Panc1 (cell line): ENCODE data around the gene MPL. TPM values are rescaled to one million over a fixed set of nuclear protein-coding genes. Genes with fewer than 3 reads are reported as not detected.

Source experiments
- ATAC-seq: fragments of 200-7000 bp; cut with Tn5 transposase; 2 replicates; pipeline ENCODE4 v1.9.1; 2020; ENCODE audit warnings: mild to moderate bottlenecking, moderate library complexity
- BruUV-seq: library from RNA; stranded (reverse); fragments of 400-500 nt; replicated peaks from 2 replicates; lab custom pipeline; 2021; lab: Mats Ljungman, UMichigan
- CTCF ChIA-PET: fragments of 300-600 bp; sonication (Branson Sonifier 250); formaldehyde crosslinking; loops from one replicate; lab custom pipeline; 2022; ENCODE audit warnings: antibody characterized with exemption; lab: Charles Lee
- POLR2A ChIA-PET: fragments of 300-600 bp; sonication (Branson Sonifier 250); formaldehyde crosslinking; loops from one replicate; lab custom pipeline; 2022; ENCODE audit warnings: antibody characterized with exemption; lab: Charles Lee
- DNase-seq: peaks from one replicate; pipeline ENCODE4 v3.0.0-alpha.2; 2010; ENCODE audit warnings: low read depth, low spot score
- H3K27ac ChIP-seq: 2 replicates; pipeline ENCODE4 v1.5.1; 2011; ENCODE audit warnings: mild to moderate bottlenecking, low read length, inconsistent platforms
- H3K27me3 ChIP-seq: fragments of 200-500 bp; sonication (Bioruptor generic); 2 replicates; pipeline ENCODE4 v1.6.0; 2014; ENCODE audit warnings: low read length, inconsistent platforms; ENCODE audit not compliant: control insufficient read depth, insufficient read depth
- H3K36me3 ChIP-seq: fragments of 200-500 bp; sonication (Bioruptor generic); 2 replicates; pipeline ENCODE4 v1.5.1; 2014; ENCODE audit warnings: inconsistent platforms, mild to moderate bottlenecking, low read length, moderate library complexity; ENCODE audit not compliant: control insufficient read depth, insufficient read depth
- H3K4me1 ChIP-seq: 2 replicates; pipeline ENCODE4 v1.5.1; 2011; ENCODE audit warnings: inconsistent platforms, mild to moderate bottlenecking, low read length, moderate library complexity; ENCODE audit not compliant: control insufficient read depth, insufficient read depth
- H3K4me3 ChIP-seq, 2 experiments: 2 replicates each; pipeline ENCODE4 v1.5.1; 2011 to 2012; ENCODE audit warnings: low read depth in 2 of 2, low read length in 2 of 2, mild to moderate bottlenecking in 2 of 2, inconsistent platforms in 1 of 2, moderate library complexity in 1 of 2
- H3K9me3 ChIP-seq: fragments of 200-500 bp; sonication (Bioruptor generic); 2 replicates; pipeline ENCODE4 v1.5.1; 2014; ENCODE audit warnings: low read depth, mild to moderate bottlenecking, inconsistent platforms, low read length, moderate library complexity; ENCODE audit not compliant: control insufficient read depth, insufficient read depth
- POLR2AphosphoS5 ChIP-seq: IDR thresholded peaks from 2 replicates; pipeline ENCODE4 v1.6.1; 2012; ENCODE audit warnings: mild to moderate bottlenecking, low read depth, low read length, moderate library complexity
- SIN3A ChIP-seq: IDR thresholded peaks from 2 replicates; pipeline ENCODE4 v1.6.1; 2012; ENCODE audit warnings: low read depth, mild to moderate bottlenecking, low read length, moderate library complexity, borderline replicate concordance; ENCODE audit not compliant: insufficient read depth
- TCF7L2 ChIP-seq: IDR thresholded peaks from 2 replicates; pipeline ENCODE4 v1.6.1; 2011; ENCODE audit warnings: mild to moderate bottlenecking, low read depth, low read length, inconsistent platforms
- in situ Hi-C: cut with HindIII; loops from 2 replicates; pipeline ENCODE4 v1.10.0; 2016; ENCODE audit warnings: low sequenced_read_pairs, low pct_unique_long_range_greater_than_20kb
- intact Hi-C: fragments of 100-400 bp; cut with micrococcal nuclease; formaldehyde crosslinking; loops from one replicate; pipeline ENCODE4 v1.10.0; 2022; ENCODE audit not compliant: unreplicated experiment
- total RNA-seq: library from RNA; stranded (reverse); gene quantifications from one replicate; pipeline ENCODE4 v1.2.1, GENCODE V29; 2021; ENCODE audit not compliant: unreplicated experiment
- TF ChIP-seq, protein P1 (sequence below): fragments of 450-650 bp; IDR thresholded peaks from 2 replicates; pipeline ENCODE4 v1.5.1; 2017; ENCODE audit warnings: mild to moderate bottlenecking
- TF ChIP-seq, protein P2 (sequence below), 2 experiments: IDR thresholded peaks; 2 replicates each; pipeline ENCODE4 v1.6.1; 2011 to 2012; ENCODE audit warnings: low read depth in 2 of 2, control low read depth in 1 of 2, low read length in 1 of 2, mild to moderate bottlenecking in 1 of 2, moderate library complexity in 1 of 2; ENCODE audit not compliant: insufficient read depth in 1 of 2

The MPL gene
- total RNA-seq, 1 experiment from 2014 or later: not detected

DNA sequence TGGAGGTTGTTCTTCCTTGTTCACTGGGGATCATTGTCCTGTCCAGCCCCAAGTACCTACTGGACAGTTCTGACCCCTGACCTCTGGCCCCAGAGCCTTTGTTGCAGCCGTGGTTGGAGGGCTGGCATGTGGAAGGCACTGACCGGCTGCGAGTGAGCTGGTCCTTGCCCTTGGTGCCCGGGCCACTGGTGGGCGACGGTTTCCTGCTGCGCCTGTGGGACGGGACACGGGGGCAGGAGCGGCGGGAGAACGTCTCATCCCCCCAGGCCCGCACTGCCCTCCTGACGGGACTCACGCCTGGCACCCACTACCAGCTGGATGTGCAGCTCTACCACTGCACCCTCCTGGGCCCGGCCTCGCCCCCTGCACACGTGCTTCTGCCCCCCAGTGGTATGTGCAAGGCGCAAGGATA lies 25.4 kb upstream of the MPL start:
- in situ Hi-C loops: no loop called here
- POLR2A ChIA-PET: no interaction called here

DNA sequence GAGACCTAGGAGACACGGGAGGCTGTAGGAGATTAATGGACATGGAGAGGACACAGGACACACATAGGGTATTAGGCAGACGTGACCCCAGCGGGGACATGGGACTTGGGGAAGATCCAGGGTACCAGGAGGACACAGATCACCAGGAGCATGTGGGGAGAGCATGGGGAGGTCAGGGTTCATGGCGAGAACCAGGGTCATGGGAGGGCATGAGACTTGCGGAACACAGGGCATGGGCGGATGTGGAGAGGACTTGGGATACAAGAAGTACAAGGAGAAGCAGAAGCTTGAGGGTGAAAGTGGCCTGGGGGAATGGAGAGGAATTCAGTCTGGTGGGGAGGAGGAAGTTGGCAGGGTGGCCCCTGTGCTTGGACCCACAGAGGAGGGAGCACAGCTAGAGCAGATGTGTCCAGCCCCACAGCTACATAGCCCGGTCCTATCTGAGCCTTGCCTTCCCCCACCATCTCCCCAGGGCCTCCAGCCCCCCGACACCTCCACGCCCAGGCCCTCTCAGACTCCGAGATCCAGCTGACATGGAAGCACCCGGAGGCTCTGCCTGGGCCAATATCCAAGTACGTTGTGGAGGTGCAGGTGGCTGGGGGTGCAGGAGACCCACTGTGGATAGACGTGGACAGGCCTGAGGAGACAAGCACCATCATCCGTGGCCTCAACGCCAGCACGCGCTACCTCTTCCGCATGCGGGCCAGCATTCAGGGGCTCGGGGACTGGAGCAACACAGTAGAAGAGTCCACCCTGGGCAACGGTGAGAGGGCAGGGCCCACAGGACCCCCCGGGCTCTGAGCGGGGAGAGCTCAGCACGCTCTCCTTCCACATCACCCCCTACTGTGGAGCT lies 24.7 kb upstream of the MPL start:
- ChIA-PET POLR2A (no interaction called here), CTCF (no interaction called here)
- TF ChIP-seq SIN3A (no peak), TCF7L2 (no peak), POLR2AphosphoS5 (no peak)
- TF ChIP-seq, protein P1, sequence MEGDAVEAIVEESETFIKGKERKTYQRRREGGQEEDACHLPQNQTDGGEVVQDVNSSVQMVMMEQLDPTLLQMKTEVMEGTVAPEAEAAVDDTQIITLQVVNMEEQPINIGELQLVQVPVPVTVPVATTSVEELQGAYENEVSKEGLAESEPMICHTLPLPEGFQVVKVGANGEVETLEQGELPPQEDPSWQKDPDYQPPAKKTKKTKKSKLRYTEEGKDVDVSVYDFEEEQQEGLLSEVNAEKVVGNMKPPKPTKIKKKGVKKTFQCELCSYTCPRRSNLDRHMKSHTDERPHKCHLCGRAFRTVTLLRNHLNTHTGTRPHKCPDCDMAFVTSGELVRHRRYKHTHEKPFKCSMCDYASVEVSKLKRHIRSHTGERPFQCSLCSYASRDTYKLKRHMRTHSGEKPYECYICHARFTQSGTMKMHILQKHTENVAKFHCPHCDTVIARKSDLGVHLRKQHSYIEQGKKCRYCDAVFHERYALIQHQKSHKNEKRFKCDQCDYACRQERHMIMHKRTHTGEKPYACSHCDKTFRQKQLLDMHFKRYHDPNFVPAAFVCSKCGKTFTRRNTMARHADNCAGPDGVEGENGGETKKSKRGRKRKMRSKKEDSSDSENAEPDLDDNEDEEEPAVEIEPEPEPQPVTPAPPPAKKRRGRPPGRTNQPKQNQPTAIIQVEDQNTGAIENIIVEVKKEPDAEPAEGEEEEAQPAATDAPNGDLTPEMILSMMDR: no peak
- TF ChIP-seq, protein P2, sequence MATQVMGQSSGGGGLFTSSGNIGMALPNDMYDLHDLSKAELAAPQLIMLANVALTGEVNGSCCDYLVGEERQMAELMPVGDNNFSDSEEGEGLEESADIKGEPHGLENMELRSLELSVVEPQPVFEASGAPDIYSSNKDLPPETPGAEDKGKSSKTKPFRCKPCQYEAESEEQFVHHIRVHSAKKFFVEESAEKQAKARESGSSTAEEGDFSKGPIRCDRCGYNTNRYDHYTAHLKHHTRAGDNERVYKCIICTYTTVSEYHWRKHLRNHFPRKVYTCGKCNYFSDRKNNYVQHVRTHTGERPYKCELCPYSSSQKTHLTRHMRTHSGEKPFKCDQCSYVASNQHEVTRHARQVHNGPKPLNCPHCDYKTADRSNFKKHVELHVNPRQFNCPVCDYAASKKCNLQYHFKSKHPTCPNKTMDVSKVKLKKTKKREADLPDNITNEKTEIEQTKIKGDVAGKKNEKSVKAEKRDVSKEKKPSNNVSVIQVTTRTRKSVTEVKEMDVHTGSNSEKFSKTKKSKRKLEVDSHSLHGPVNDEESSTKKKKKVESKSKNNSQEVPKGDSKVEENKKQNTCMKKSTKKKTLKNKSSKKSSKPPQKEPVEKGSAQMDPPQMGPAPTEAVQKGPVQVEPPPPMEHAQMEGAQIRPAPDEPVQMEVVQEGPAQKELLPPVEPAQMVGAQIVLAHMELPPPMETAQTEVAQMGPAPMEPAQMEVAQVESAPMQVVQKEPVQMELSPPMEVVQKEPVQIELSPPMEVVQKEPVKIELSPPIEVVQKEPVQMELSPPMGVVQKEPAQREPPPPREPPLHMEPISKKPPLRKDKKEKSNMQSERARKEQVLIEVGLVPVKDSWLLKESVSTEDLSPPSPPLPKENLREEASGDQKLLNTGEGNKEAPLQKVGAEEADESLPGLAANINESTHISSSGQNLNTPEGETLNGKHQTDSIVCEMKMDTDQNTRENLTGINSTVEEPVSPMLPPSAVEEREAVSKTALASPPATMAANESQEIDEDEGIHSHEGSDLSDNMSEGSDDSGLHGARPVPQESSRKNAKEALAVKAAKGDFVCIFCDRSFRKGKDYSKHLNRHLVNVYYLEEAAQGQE (IDR thresholded peaks at IDR 0.05; ENCODE audit: insufficient read depth in 1 of 2, low read depth in 2 of 2, low read length in 1 of 2): no peak
- BruUV-seq: no TSS peak
- Histone ChIP-seq H3K27me3 (no peaks in the 10 kb centered on the region), H3K9me3 (no peaks in the 10 kb centered on the region), H3K36me3 (no peaks in the 10 kb centered on the region), H3K27ac (no peak overlapping the region), H3K4me3 (no peak overlapping the region), H3K4me1 (no peaks in the 10 kb centered on the region)
- intact Hi-C loops (no loop called here), in situ Hi-C loops (no loop called here)
- ATAC-seq (no peak), DNase-seq (no peak)

More for the DNA sequence above, 25.4 kb upstream of the MPL start:
- Histone ChIP-seq H3K36me3 (no peaks in the 10 kb centered on the region), H3K27ac (no peak overlapping the region), H3K9me3 (no peaks in the 10 kb centered on the region), H3K4me3 (no peak overlapping the region), H3K4me1 (no peaks in the 10 kb centered on the region), H3K27me3 (no peaks in the 10 kb centered on the region)
- intact Hi-C loops: no loop called here
- CTCF ChIA-PET: no interaction called here
- no peak for DNase-seq
- no peak for ATAC-seq
- BruUV-seq: no TSS peak
- no peak for TF ChIP-seq TCF7L2

DNA sequence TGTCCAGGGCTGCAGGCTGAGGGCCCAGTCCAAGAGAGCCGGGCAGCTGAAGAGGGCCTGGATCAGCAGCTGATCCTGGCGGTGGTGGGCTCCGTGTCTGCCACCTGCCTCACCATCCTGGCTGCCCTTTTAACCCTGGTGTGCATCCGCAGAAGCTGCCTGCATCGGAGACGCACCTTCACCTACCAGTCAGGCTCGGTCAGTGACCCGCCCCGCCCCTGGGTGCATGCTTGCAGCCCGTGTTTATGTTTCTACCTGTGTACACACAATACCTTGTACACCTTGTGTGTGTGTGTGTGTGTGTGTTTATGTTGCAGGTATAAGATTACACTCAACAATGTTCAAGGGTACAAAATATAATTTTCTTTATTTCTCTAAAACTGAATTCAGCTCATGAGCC lies 23.8 kb upstream of the MPL start:
- H3K4me3 ChIP-seq: no peak overlapping the region
- H3K9me3 ChIP-seq: no peaks in the 10 kb centered on the region
- DNase-seq (no peak), ATAC-seq (no peak)
- no peaks in the 10 kb centered on the region for H3K27me3 ChIP-seq
- BruUV-seq: no TSS peak
- TF ChIP-seq SIN3A (no peak), TCF7L2 (no peak), POLR2AphosphoS5 (no peak)
- TF ChIP-seq, protein P1: no peak
- TF ChIP-seq, protein P2 (IDR thresholded peaks at IDR 0.05; ENCODE audit: insufficient read depth in 1 of 2, low read depth in 2 of 2, low read length in 1 of 2): no peak
- no peaks in the 10 kb centered on the region for H3K36me3 ChIP-seq
- ChIA-PET POLR2A (no interaction called here), CTCF (no interaction called here)
- intact Hi-C loops (no loop called here), in situ Hi-C loops (no loop called here)
- H3K27ac ChIP-seq: no peak overlapping the region
- H3K4me1 ChIP-seq: no peaks in the 10 kb centered on the region
